SK-N-SH treated with all-trans-retinoic acid at 6 μM for 48 hours (cell line): ENCODE results near the gene ACBD6.

ENCODE experiments used
- ARNTL ChIP-seq: fragments of 450-650 bp; formaldehyde crosslinking; IDR thresholded peaks from 2 replicates; pipeline ENCODE4 v1.5.0; 2020; ENCODE audit warnings: low read depth, mild to moderate bottlenecking, moderate library complexity, borderline replicate concordance
- BACH2 ChIP-seq: fragments of 250-450 bp; sonication (Bioruptor Pico); IDR thresholded peaks from 2 replicates; pipeline ENCODE4 v1.9.0; 2021; ENCODE audit warnings: mild to moderate bottlenecking, borderline replicate concordance
- CSDC2 ChIP-seq: fragments of 250-450 bp; sonication (Bioruptor Pico); IDR thresholded peaks from 2 replicates; pipeline ENCODE4 v1.5.0; 2020; ENCODE audit warnings: mild to moderate bottlenecking, moderate library complexity
- OSR1 ChIP-seq: fragments of 250-450 bp; sonication (Bioruptor Pico); IDR thresholded peaks from 2 replicates; pipeline ENCODE4 v1.8.0; 2022; ENCODE audit warnings: moderate library complexity, mild to moderate bottlenecking, inconsistent platforms
- PATZ1 ChIP-seq: fragments of 250-450 bp; sonication (Bioruptor Pico); IDR thresholded peaks from 2 replicates; pipeline ENCODE4 v1.8.0; 2020; ENCODE audit warnings: mild to moderate bottlenecking, moderate library complexity, borderline replicate concordance
- RARB ChIP-seq: fragments of 250-450 bp; sonication (Bioruptor Pico); IDR thresholded peaks from 2 replicates; pipeline ENCODE4 v1.8.0; 2021; ENCODE audit warnings: mild to moderate bottlenecking, moderate library complexity
- TSHZ2 ChIP-seq: fragments of 250-450 bp; sonication (Bioruptor Pico); IDR thresholded peaks from 2 replicates; pipeline ENCODE4 v1.5.0; 2020; ENCODE audit warnings: mild to moderate bottlenecking, moderate library complexity
- ZC3H10 ChIP-seq: fragments of 250-450 bp; sonication (Bioruptor Pico); IDR thresholded peaks from 2 replicates; pipeline ENCODE4 v1.5.1; 2021; ENCODE audit warnings: mild to moderate bottlenecking, moderate library complexity
- ZFP3 ChIP-seq: fragments of 250-450 bp; sonication (Bioruptor Pico); IDR thresholded peaks from 2 replicates; pipeline ENCODE4 v1.5.0; 2020; ENCODE audit warnings: mild to moderate bottlenecking, moderate library complexity
- ZNF70 ChIP-seq: fragments of 450-650 bp; formaldehyde crosslinking; IDR thresholded peaks from 2 replicates; pipeline ENCODE4 v1.5.0; 2020; ENCODE audit warnings: mild to moderate bottlenecking, moderate library complexity
- ZNF8 ChIP-seq: fragments of 450-650 bp; formaldehyde crosslinking; IDR thresholded peaks from 2 replicates; pipeline ENCODE4 v1.5.0; 2020; ENCODE audit warnings: mild to moderate bottlenecking, moderate library complexity
- TF ChIP-seq, protein P1 (sequence below): fragments of 250-450 bp; sonication (Bioruptor Pico); IDR thresholded peaks from 2 replicates; pipeline ENCODE4 v1.5.1; 2020; ENCODE audit warnings: low read depth, mild to moderate bottlenecking, moderate library complexity

DNA sequence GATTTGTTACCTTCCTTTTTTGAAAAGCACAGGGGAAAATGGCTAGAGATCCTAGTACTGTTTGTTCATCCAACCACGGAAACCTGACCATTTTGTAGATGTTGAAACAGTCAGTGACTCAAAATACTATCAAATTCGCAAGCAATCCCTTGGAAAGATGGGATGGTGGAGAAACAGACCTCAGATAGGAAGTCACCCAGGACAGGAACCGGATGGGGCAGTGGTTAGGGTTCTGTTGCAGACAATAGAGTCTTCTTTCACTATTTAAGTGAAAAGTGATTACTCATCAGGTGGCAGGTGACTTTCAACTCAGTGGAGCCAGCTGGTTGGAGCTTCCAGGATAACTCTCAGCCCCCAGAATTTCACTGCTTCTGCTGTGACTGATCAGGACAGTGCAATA, 255.3 kb downstream of the ACBD6 start:
- TF ChIP-seq OSR1 (CRISPR knock-in tag) (no peak), ARNTL (CRISPR knock-in tag) (no peak), ZC3H10 (no peak), RARB (CRISPR knock-in tag) (no peak), CSDC2 (CRISPR knock-in tag) (no peak), PATZ1 (CRISPR knock-in tag) (no peak), ZFP3 (CRISPR knock-in tag) (no peak), ZNF70 (no peak), ZNF8 (CRISPR knock-in tag) (no peak), TSHZ2 (CRISPR knock-in tag) (no peak), BACH2 (CRISPR knock-in tag) (no peak)
- TF ChIP-seq, protein P1, sequence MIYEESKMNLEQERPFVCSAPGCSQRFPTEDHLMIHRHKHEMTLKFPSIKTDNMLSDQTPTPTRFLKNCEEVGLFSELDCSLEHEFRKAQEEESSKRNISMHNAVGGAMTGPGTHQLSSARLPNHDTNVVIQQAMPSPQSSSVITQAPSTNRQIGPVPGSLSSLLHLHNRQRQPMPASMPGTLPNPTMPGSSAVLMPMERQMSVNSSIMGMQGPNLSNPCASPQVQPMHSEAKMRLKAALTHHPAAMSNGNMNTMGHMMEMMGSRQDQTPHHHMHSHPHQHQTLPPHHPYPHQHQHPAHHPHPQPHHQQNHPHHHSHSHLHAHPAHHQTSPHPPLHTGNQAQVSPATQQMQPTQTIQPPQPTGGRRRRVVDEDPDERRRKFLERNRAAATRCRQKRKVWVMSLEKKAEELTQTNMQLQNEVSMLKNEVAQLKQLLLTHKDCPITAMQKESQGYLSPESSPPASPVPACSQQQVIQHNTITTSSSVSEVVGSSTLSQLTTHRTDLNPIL (CRISPR knock-in tag) = no peak
